ENCODE results near the gene TSPAN5.

The TSPAN5 gene

DNA sequence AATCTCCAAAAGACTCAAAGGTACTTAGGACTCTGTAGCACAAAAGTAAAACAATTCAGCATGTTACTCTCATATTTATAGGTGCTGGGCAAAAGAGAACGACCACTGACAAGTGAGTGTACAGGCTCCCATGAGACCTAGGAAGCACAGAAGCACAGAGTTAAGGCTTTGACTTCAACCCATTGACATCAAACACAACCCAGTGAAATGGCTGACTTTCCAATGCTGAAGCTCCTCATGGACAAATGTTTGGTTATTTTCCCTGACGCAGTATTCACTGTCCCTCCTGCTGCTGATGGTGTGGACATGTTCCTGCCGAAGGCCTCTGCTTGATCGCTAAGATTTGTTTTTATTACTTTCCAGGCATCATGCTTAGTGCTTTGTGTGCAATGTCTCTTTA, 148.7 kb downstream of the TSPAN5 start (continued):
- TF ChIP-seq, protein P1, sequence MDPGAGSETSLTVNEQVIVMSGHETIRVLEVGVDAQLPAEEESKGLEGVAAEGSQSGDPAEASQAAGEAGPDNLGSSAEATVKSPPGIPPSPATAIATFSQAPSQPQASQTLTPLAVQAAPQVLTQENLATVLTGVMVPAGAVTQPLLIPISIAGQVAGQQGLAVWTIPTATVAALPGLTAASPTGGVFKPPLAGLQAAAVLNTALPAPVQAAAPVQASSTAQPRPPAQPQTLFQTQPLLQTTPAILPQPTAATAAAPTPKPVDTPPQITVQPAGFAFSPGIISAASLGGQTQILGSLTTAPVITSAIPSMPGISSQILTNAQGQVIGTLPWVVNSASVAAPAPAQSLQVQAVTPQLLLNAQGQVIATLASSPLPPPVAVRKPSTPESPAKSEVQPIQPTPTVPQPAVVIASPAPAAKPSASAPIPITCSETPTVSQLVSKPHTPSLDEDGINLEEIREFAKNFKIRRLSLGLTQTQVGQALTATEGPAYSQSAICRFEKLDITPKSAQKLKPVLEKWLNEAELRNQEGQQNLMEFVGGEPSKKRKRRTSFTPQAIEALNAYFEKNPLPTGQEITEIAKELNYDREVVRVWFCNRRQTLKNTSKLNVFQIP (CRISPR knock-in tag; IDR thresholded peaks at IDR 0.05; ENCODE audit: borderline replicate concordance, low read depth) = no peak
- no peak for TF ChIP-seq TOX (CRISPR knock-in tag; IDR thresholded peaks at IDR 0.05; ENCODE audit: borderline replicate concordance)
- TF ChIP-seq ZFP30 (CRISPR knock-in tag; IDR thresholded peaks at IDR 0.05) = no peak
- TF ChIP-seq, protein P2, sequence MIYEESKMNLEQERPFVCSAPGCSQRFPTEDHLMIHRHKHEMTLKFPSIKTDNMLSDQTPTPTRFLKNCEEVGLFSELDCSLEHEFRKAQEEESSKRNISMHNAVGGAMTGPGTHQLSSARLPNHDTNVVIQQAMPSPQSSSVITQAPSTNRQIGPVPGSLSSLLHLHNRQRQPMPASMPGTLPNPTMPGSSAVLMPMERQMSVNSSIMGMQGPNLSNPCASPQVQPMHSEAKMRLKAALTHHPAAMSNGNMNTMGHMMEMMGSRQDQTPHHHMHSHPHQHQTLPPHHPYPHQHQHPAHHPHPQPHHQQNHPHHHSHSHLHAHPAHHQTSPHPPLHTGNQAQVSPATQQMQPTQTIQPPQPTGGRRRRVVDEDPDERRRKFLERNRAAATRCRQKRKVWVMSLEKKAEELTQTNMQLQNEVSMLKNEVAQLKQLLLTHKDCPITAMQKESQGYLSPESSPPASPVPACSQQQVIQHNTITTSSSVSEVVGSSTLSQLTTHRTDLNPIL (CRISPR knock-in tag; IDR thresholded peaks at IDR 0.05; ENCODE audit: low read depth) = no peak

DNA sequence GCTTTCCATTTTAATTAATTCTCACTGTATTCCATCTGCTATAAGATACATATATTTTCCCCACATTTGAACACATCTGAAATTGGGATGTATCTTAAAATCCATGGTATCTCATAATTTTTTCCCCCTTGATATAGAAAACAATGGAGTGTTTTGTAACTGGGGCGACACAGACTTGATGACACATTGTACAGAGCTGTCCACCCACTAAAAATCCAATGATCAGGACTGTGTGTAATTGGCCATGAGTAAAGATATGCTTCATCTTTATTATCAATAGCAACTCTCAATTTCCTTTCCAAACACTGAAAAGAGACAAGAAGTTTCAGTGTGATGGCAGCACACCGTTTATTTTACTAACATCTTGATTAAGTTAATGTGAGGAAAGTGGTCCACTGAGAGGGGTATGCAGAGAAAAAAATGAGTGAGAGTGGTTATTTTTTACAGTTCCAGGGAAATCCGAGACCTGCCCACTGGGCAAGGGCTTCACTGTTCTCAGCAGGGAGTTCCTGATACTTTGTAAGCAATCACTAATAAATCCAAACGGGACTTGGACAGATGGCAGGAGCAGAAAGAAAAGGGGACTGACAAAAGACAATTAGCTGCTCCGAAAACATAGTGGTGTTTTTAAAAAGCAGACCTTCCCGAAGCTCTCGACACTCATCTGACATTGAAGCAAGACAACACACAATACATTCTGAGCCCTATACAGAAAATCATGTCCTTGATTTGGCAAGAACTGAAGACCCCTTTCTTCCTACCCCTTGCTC, 149.4 kb downstream of the TSPAN5 start:
- TF ChIP-seq RARB (CRISPR knock-in tag; IDR thresholded peaks at IDR 0.05) (no peak), TOX (CRISPR knock-in tag; IDR thresholded peaks at IDR 0.05; ENCODE audit: borderline replicate concordance) (no peak), ZNF565 (CRISPR knock-in tag; conservative IDR thresholded peaks at IDR 0.05; ENCODE audit: low read depth) (no peak), ZNF8 (CRISPR knock-in tag; IDR thresholded peaks at IDR 0.05) (no peak), PPARA (CRISPR knock-in tag; IDR thresholded peaks at IDR 0.05; ENCODE audit: borderline replicate concordance) (no peak), SNAI2 (CRISPR knock-in tag; IDR thresholded peaks at IDR 0.05) (no peak), ZFP3 (CRISPR knock-in tag; IDR thresholded peaks at IDR 0.05) (no peak), ARNTL (CRISPR knock-in tag; IDR thresholded peaks at IDR 0.05; ENCODE audit: borderline replicate concordance, low read depth) (no peak), GLIS3 (CRISPR knock-in tag; IDR thresholded peaks at IDR 0.05) (no peak)
- TF ChIP-seq, protein P1 (CRISPR knock-in tag; IDR thresholded peaks at IDR 0.05; ENCODE audit: borderline replicate concordance, low read depth) = no peak
- TF ChIP-seq, protein P3, sequence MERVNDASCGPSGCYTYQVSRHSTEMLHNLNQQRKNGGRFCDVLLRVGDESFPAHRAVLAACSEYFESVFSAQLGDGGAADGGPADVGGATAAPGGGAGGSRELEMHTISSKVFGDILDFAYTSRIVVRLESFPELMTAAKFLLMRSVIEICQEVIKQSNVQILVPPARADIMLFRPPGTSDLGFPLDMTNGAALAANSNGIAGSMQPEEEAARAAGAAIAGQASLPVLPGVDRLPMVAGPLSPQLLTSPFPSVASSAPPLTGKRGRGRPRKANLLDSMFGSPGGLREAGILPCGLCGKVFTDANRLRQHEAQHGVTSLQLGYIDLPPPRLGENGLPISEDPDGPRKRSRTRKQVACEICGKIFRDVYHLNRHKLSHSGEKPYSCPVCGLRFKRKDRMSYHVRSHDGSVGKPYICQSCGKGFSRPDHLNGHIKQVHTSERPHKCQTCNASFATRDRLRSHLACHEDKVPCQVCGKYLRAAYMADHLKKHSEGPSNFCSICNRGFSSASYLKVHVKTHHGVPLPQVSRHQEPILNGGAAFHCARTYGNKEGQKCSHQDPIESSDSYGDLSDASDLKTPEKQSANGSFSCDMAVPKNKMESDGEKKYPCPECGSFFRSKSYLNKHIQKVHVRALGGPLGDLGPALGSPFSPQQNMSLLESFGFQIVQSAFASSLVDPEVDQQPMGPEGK (CRISPR knock-in tag; IDR thresholded peaks at IDR 0.05; ENCODE audit: borderline replicate concordance) = no peak
- ATAC-seq = no peak

GRCh38 chr4:98508248-98508647, 150.2 kb downstream of the TSPAN5 start:
- no peak for ATAC-seq
- no peak for TF ChIP-seq BACH2 (CRISPR knock-in tag; IDR thresholded peaks at IDR 0.05; ENCODE audit: borderline replicate concordance)
- TF ChIP-seq TOX (CRISPR knock-in tag; IDR thresholded peaks at IDR 0.05; ENCODE audit: borderline replicate concordance) = no peak
- no peak for TF ChIP-seq SNAI2 (CRISPR knock-in tag; IDR thresholded peaks at IDR 0.05)

GRCh38 chr4:98507299-98507698, 151.1 kb downstream of the TSPAN5 start:
- TF ChIP-seq ARNTL (CRISPR knock-in tag; IDR thresholded peaks at IDR 0.05; ENCODE audit: borderline replicate concordance, low read depth) (no peak), BACH2 (CRISPR knock-in tag; IDR thresholded peaks at IDR 0.05; ENCODE audit: borderline replicate concordance) (no peak)
- ATAC-seq = no peak

DNA sequence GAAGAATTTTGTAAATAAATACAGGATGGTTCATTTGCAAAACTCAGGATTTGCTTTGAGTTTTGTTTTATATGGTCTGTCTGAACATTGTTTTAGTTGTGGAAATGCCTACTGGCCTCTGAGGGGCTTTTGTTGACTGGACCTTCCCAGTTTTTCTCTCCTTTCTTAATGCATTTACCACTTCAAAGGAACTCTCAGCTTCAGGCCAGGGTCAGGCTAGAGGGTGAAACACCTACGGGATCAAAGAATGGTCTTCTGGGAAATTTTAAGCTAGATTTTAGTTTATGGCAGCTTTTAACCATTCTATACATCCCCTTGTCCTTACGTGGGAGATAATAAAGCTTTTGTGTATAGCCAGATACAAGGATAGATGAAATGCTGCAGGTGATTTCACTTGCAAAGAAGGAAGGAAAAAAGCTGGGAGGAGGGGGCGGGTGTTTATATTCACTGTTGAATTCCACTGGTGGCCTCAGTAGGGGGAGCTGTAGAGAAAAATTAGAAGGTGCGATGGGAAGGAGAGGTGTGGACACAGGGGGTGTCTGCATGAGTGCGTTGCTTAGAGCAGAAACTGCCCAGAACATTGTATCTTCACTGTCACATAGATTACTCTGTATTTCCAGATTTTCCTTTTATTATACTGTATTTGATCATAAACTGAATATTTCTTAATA, 151.8 kb downstream of the TSPAN5 start:
- TF ChIP-seq ARNTL (CRISPR knock-in tag; IDR thresholded peaks at IDR 0.05; ENCODE audit: borderline replicate concordance, low read depth) (no peak), ESRRG (CRISPR knock-in tag; IDR thresholded peaks at IDR 0.05) (no peak), GLIS3 (CRISPR knock-in tag; IDR thresholded peaks at IDR 0.05) (no peak), ZFP3 (CRISPR knock-in tag; IDR thresholded peaks at IDR 0.05) (no peak), RARB (CRISPR knock-in tag; IDR thresholded peaks at IDR 0.05) (no peak), ISL1 (CRISPR knock-in tag; IDR thresholded peaks at IDR 0.05) (no peak), ZNF70 (CRISPR knock-in tag; IDR thresholded peaks at IDR 0.05) (no peak), TOX (CRISPR knock-in tag; IDR thresholded peaks at IDR 0.05; ENCODE audit: borderline replicate concordance) (no peak)
- TF ChIP-seq, protein P1 (CRISPR knock-in tag; IDR thresholded peaks at IDR 0.05; ENCODE audit: borderline replicate concordance, low read depth) = no peak
- ATAC-seq = no peak

Data from SK-N-SH treated with all-trans-retinoic acid at 6 μM for 48 hours (cell line).